Measurements from ENCODE around the gene SCN2B.

The SCN2B gene

GRCh38 chr11:118117790-118118601, 58.4 kb downstream of the SCN2B start:
- DNase-seq (ENCODE audit: extremely low read depth, low read depth), result no peak
- TF ChIP-seq CTCF (IDR thresholded peaks at IDR 0.05; ENCODE audit: low read depth, low read length), result no peak

DNA sequence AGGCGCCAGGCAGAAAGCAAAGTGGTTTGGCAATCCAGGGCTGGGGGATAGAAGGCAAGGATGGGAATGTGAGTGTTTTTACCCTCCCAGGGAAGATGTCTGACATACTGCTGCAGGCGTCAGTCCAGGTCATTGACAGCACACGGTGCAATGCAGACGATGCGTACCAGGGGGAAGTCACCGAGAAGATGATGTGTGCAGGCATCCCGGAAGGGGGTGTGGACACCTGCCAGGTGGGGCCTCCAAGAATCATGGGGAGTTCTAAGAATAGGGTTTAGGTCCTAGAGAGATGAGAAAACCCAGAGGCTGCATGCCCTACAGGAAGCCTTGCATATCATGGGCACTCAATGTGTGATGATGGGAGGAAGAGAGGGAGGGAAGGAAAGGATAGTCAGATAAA, 61.4 kb downstream of the SCN2B start:
- TF ChIP-seq CTCF (IDR thresholded peaks at IDR 0.05; ENCODE audit: low read depth, low read length), result no peak
- no peak for DNase-seq (ENCODE audit: extremely low read depth, low read depth)

- no peak for TF ChIP-seq CTCF (IDR thresholded peaks at IDR 0.05; ENCODE audit: low read depth, low read length)
- no peak for DNase-seq (ENCODE audit: extremely low read depth, low read depth)
These were observed 62.2 kb downstream of the SCN2B start for GRCh38 chr11:118114266-118114665.

DNA sequence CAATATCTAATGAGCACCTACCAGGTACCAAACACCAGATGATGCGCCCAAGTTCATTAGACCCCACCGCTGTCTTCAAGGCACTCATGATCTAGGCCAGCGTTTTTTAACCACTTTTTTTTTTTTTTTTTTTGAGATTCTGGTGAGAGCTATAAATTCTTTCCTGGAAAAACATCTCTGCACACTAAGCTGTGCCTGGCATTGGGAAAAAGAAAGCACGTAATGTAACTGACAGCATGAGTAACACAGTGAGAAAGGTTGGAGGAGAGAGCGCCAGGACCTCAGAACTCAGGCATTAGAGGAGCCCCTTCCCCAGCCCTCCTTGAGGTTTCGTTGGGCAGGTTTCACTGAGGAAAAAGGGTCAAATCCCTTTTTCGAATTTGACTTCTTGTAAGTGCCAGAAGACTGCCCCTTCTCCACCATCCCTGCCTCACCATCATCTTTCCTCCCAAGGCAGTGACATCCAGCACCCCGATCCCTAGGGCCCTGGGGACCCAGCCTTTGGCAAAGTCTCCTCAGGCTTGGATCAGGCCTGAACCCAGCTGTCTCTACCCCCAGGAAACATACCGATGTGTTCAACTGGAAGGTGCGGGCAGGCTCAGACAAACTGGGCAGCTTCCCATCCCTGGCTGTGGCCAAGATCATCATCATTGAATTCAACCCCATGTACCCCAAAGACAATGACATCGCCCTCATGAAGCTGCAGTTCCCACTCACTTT, 63.6 kb downstream of the SCN2B start:
- no peak for DNase-seq (ENCODE audit: extremely low read depth, low read depth)
- TF ChIP-seq CTCF (IDR thresholded peaks at IDR 0.05; ENCODE audit: low read depth, low read length), result no peak

Data from AG09319 (cell line).